Testis (tissue), 2 donors: ENCODE results near the gene TSPAN12.

Source experiments
- POLR2A ChIP-seq: fragments of 450-650 bp; IDR thresholded peaks from one replicate; pipeline ENCODE4 v1.6.1; 2017; ENCODE audit warnings: antibody characterized with exemption, mild to moderate bottlenecking, moderate library complexity
- TF ChIP-seq, protein P1 (sequence below), 3 experiments: fragments of 450-650 bp in 2 of 3; fragments of 200-600 bp in 1 of 3; sonication (generic) in 1 of 3; IDR thresholded peaks; one replicate each; pipeline ENCODE4 v1.5.1; 2016 to 2019; ENCODE audit warnings: antibody characterized with exemption in 3 of 3, mild to moderate bottlenecking in 2 of 3, moderate library complexity in 1 of 3

DNA sequence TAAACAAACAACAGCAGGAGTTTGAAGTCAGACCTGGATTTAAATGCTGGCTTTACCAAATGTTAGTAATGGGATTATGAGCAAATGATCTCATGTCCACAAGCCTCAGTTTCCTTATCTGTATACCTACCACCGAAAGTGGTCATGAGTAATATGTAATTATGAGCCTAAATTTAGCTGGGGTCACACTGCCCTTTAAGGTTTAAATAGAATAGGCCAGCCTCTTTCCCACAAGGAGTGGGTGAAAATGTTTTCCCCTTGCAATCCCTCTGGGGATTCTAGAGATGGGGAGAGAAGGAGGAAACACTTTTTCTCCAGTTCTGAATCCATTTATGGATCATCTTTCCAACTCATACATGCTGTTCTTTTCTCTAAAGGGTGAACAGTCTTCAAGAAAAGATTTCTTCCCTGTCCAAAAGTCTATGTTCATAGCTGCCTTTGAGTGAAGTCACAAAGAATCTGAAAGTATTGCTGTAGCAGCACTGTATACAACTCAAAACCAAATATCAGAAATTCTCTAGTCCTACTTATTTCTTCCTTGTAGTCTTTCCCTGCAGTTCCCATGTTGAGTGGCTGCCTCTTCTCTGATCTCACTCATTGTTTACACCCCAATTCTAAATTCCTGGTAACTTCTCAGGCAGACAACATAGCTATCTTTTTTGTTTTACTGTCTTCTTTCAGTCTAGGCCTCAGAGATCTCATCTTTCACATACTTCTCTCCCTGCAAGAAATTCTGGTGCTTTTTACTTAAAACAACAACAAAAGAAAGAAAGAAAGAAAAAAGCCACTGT lies 7.4 kb upstream of the TSPAN12 start:
- TF ChIP-seq POLR2A, result no peak
- TF ChIP-seq, protein P1, sequence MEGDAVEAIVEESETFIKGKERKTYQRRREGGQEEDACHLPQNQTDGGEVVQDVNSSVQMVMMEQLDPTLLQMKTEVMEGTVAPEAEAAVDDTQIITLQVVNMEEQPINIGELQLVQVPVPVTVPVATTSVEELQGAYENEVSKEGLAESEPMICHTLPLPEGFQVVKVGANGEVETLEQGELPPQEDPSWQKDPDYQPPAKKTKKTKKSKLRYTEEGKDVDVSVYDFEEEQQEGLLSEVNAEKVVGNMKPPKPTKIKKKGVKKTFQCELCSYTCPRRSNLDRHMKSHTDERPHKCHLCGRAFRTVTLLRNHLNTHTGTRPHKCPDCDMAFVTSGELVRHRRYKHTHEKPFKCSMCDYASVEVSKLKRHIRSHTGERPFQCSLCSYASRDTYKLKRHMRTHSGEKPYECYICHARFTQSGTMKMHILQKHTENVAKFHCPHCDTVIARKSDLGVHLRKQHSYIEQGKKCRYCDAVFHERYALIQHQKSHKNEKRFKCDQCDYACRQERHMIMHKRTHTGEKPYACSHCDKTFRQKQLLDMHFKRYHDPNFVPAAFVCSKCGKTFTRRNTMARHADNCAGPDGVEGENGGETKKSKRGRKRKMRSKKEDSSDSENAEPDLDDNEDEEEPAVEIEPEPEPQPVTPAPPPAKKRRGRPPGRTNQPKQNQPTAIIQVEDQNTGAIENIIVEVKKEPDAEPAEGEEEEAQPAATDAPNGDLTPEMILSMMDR (IDR thresholded peaks at IDR 0.05), result no peak
